Left hindlimb (tissue), 1 donor: ENCODE results near the gene LETM1.

ENCODE experiments used
- DNase-seq: peaks from one replicate; pipeline ENCODE4 v3.0.0-alpha.2; 2018

The LETM1 gene

DNA sequence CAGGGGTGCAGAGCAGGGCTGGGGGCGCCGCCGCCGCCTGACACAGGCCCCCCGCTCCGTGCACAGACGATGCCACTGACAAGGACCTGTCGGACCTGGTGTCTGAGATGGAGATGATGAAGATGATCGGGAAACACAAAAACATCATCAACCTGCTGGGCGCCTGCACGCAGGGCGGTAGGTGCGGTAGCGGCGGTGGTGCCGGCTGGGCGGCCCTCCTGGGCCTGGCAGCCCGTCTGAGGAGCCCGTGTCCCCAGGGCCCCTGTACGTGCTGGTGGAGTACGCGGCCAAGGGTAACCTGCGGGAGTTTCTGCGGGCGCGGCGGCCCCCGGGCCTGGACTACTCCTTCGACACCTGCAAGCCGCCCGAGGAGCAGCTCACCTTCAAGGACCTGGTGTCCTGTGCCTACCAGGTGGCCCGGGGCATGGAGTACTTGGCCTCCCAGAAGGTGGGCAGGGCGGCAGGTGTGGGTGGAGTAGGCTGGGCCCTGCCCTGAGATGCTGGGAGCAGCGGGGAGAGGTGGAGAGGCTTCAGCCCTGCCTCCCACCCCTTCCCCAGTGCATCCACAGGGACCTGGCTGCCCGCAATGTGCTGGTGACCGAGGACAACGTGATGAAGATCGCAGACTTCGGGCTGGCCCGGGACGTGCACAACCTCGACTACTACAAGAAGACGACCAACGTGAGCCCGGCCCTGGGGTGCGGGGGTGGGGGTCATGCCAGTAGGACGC is 50.3 kb downstream of the LETM1 start:
- DNase-seq: peak; percentile 33

DNA sequence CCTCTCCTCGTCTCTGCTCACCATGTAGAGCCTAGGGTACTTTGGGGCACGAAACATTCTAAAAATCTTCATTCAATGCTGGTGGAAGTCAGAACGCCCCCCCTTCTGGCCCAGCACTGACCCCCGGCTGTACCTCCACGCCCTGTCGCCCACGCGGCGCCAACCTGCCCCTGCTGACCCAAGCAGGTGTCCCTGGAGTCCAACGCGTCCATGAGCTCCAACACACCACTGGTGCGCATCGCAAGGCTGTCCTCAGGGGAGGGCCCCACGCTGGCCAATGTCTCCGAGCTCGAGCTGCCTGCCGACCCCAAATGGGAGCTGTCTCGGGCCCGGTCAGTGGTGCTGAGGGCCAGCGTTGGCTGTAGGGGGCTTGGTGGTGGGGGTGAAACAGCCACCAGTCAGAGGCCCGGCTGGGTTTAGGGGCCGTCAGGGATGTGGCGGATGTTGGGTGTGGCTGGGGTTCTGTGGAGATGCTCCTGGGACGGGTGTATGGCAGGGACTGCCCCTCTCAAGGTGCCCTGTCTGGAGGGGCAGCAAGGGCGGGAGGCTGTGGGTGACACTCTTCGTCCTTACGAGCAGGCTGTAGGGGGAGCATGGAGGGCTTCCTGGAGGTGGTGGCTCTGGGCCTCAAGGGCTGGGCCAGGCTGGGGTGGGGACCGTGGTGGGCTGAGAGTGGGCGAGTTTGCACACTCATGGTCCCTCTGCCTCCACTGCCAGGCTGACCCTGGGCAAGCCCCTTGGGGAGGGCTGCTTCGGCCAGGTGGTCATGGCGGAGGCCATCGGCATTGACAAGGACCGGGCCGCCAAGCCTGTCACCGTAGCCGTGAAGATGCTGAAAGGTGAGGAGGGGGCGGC is 51.1 kb downstream of the LETM1 start:
- no peak for DNase-seq

DNA sequence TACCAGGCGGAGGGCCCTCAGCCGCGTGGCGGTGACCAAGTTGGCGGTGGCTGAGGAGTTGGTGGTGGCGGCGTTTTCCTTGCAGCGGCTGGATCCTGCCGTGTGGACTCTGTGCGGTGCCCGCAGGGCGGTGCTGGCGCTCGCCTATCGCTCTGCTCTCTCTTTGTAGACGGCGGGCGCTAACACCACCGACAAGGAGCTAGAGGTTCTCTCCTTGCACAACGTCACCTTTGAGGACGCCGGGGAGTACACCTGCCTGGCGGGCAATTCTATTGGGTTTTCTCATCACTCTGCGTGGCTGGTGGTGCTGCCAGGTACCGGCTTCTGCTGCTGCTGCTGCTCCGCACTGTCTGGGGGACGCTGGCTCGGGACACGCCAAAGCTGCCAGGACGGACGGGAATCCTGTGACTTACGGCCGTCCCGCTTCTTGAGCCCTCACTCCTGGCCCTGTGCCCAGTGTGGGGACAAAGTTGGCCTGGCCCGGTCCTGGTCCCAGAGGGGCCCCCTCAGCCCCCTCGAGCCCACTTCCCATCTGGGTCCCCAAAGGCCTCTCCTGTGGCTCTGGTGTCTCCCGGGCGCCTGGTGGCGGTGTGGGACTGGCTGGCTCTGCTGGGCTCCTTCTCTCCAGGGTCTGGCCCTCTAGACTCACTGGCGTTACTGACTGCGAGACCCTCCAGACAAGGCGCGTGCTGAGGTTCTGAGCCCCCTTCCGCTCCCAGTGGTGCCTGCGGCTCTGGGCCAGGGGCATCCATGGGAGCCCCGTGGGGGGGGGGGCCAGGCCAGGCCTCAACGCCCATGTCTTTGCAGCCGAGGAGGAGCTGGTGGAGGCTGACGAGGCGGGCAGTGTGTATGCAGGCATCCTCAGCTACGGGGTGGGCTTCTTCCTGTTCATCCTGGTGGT is 52.2 kb downstream of the LETM1 start:
- peak; percentile 29 for DNase-seq

DNA sequence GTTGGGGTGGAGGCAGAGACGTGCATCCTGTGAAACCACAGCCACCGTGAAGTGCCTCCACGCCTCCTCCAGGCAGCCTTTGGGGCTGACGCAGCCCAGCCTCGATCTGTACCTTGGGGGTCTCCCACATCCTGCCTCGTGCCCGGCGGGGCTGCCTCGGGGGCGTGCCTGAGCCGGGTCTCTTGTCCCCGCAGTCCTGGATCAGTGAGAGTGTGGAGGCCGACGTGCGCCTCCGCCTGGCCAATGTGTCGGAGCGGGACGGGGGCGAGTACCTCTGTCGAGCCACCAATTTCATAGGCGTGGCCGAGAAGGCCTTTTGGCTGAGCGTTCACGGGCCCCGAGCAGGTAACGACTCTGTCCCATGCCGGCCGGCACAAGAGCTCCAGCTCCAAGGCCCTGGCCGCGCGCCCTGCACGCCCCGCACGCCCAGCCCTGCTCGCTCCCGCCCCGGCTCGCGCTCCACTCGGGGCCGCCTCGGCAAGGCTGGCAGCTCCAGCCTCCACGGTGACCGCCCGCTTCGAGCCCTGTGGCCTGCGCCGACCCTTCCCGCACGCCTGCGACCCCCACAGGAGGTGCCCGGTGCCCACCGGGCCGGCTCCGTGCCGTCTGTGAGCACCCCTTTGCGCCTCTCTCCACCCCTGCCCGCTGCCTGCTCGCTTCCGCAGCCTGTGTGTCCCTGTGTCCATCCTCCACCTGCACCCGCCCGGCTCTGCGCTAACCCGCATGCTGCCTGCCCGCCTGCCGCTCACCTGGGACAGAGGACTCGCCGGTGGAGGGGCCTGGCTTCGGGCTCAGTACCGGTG is 53.0 kb downstream of the LETM1 start:
- DNase-seq: no peak

DNA sequence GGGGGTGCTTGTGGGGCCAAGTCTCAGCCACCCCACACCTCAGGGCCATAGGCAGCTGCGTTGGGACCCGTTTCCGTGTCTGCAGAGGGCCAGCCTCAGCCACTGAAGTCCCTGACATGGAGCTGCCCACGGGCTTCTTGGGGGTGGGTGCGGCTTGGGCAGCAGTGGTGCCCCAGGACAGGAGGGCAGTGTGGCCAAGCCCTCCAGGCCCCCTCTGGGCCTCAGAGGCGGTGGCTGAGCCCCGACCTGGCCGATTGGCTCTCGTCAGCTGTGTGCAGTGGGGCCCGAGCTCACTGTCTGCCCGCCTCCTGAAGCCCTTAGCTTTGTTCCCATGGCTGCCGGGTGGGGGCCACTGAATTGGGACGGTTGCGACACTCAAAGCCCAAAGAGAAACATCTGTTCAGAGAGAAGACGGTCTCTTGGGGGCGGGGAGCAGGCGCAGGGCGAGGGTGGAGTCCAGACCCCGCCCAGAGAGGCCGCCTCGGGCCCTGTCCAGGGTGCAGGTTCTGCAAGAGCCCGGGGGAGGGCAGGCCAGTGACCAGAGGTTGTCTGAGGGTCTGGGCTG is 53.7 kb downstream of the LETM1 start:
- DNase-seq: no peak

DNA sequence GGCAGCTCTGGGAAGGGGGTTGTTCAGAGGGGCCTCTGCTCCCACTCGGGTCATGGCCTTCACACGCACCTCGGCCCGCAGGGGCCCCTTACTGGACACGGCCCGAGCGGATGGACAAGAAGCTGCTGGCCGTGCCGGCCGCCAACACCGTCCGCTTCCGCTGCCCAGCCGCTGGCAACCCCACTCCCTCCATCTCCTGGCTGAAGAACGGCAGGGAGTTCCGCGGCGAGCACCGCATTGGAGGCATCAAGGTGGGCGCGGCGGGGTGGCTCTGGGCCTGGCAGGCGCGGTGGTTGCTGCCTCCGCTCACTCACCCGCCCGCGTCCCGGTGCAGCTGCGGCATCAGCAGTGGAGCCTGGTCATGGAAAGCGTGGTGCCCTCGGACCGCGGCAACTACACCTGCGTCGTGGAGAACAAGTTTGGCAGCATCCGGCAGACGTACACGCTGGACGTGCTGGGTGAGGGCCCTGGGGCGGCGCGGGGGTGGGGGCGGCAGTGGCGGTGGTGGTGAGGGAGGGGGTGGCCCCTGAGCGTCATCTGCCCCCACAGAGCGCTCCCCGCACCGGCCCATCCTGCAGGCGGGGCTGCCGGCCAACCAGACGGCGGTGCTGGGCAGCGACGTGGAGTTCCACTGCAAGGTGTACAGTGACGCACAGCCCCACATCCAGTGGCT is 54.5 kb downstream of the LETM1 start:
- DNase-seq: no peak

DNA sequence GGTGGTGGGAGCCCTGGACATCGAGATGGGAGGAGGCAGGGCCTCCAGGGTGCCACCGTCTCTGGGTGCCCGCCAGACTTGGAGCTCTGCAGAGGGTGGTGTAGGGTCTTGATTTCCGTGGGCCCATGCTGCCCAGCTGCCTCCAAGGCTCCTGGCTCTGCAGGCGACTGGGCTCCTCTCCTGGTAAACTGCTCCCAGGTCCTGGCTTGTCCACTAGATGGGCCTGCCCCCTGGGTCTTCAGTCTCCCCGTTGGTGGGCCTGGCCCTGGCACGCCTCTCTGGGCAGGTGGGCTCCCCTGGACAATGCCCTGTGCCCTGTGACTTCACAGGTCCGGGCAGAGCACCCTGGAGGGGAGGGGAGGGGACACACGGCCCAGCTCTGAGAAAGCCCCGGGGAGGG is 55.2 kb downstream of the LETM1 start:
- no peak for DNase-seq

DNA sequence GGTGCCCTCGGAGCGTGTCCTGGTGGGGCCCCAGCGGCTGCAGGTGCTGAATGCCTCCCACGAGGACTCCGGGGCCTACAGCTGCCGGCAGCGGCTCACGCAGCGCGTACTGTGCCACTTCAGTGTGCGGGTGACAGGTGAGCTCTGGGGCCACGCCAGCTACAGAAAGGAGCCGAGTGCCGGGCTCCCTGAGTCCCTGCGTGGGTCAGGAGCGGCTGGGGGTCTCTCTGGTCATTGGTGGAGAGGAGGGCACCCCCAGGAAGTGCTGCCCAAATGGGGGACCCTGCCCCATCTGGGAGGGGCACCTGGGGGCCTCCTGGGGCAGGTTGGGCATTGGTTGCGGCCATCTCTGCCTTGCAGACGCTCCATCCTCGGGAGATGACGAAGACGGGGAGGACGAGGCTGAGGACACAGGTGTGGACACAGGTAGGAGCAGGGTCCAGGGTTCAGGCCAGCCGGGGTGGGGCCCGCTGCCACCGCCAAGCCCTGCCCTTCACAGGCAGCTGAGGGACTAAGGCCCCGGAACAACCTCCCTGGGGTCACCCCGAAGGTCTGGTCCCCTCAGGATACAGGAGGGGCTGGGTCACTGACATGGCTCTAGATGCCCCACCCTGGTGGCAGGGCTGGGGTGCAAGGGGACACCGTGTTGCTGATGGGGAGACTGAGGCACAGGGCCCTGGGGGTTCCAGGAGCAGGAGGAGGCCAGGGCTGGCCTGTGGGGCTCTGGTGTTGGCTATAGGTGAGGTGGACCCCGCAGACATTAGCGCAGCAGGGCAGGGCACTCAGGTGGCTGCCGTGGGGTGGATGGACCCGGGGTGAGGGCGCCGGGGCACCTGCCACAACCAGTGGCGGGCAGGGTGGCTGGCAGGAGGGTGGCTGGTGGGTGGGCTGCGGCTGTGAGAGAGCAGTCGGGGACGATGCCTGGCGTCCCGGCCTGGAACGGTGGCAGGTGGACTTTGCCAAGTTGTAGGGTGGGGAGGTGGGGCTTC is 56.3 kb downstream of the LETM1 start:
- no peak for DNase-seq

DNA sequence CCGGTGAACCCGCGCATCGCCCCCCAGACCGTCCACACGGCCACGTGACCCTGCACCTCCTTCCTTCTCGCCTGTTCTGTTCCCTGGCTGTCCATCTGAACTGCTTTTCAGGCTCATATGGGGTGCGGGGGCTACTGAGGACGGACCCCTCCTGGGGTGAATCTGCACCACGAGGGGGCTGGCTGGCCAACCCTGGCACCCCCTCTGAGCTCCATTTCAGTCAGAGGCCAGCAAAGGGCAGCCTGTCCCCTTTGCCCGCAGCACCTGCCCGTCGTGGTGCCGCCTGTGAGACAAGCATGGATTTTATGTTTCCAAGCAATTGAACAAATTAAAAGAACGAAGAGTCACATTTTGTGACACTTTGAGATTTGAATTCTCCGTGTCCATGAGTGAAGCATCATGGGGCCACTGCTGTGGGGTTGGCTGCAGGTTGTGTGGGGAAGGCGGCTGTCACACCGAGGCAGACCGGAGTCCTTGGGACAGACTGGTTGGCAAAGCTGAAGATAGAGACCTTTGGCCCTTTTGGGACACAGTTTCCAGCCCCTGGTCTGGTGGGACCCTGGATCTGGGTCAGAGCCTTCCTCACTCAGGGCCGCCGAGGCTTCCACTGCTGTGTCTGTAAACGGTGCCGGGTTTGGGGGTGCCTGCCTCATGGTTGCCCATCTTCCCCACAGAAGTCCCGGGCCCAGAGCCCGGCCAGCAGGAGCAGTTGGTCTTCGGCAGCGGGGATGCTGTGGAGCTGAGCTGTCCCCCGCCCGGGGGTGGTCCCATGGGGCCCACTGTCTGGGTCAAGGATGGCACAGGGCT is 57.2 kb downstream of the LETM1 start:
- DNase-seq: no peak

DNA sequence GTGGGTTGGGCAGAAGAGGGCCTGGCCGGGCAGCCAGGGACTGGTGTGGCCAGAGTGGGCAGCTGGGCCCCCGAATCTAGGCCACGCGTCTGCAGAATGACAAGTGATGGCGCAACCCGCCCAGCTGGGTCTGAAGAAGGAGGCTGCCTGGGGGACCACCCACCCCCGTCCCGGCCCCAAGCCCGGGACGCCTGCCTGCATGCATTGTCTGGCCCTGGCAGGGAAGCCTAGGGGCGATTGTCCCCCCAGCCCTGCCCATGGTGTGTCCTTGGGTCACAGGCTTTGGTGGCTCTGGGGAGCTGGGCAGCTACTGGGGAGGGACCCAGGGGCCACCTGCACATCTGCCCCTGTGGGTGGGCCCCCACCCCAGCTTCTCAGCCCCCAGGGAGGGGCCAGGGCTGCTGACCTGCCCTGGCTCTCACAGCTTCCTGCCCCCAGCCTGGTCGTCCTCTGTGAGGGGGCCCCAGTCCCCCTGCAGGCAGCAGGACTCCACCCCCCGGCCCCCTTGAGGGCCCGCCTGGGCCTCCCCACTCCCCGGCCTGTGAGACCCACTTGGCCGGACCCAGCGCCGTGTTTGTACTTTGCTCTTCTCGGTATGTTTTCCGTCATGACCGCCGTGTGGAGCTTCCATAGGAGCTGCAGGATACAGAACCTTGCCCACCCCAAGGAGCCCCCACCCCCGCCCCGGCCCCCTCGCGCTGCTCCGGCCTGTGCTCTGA is 57.9 kb downstream of the LETM1 start:
- DNase-seq: no peak

DNA sequence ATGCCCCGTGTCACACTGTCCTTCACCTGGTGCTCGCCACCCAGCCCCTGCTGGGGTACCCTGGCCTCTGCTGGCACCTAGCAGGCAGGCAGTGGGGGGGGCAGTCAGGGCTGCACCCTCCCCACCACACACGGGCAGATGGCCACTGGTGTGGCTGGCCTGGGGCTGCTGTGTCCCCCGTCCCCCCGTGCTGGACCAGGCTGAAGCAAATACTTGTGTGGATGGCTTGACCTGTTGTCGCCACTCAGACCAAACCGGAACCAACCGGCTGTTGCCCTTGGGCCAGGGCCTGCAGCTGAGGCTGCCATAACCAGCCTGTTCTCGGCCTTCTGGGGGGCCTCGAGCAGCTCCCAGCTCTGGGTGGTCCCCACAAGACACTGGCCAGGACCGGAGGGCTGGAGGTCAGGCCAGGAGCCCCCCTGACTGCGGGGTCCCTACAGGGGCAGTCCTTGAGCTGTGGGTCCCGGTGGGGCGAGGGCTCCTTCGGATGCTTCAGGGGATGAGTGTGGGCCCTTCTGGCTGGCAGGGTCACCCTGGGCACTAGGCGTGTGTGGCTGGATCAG is 58.6 kb downstream of the LETM1 start:
- no peak for DNase-seq

DNA sequence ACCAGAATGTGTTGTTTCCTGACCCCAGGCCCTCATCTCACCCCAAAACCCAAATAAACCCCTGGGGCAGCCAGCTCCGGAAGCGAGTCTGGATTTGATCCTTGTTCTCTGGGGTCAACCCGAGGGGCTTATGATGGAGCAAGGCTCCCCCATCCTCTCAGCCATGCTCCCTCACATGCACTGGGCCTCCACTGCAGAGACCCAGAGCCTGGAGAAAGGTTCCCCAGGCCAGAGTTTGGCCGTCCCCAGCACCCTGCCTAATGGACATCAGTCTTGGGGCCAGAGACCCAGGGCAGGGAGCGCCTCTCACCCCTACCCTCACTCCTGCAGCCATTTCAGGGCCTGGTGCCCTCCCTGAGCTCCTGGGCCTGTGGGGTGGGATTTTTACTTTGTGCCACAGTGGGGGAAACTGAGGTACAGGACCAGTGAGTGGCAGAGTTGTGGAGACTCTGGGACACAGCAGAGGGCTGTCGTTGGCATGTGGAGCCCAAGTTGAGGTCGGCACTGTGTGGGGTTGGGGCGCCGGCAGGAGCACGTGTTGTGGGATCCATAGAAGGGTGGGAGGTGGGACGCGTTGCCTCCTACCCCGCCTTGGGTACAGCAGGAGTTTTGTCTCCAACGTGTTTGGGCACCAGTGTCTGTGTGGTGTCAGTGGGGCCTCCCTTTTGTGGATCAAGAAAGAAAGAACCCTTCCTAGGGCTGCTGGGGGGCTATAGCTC is 59.3 kb downstream of the LETM1 start:
- DNase-seq: no peak

DNA sequence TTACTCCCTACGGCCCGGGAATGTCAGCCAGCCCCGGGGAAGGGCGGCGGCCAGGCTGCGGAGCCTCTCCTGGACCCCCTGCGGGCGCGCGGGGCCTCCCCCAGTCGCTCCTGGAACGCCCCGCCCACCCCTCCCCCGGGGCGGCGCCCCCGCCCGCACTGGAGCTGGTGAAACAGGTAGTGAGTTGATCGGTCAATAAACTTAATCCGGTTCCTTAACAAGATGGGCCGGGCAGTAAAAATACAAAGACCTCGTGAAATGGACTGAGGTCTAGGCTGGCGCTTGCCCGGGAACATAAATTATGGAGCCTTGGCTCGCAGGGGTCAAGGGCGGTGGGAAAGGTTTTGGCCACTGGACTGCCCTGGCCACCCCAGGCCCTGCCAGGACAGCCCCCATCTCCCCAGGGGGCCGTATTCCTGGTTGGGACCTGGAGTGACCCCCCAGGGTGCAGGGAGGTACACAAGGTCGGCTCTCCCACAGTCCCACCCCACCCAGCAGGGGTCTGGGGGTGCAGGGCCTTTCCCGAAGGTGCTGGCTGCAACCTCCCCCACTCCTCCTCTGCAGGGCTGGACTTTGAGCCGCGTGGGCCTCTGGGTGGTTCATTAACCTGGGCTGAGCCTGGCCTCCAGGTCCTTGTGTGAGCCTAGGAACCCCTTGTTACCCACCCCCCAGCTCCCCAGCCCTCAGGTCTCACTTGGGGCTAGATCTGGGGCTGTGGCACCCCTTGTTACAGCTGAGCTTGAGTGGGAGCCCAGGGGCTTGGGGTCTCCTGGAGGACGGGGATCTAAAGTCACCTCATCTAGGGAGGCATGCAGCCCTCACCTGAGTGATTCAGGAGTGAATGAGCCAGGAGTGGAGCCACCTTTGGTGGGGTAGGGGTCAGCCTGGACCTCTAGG is 60.4 kb downstream of the LETM1 start:
- DNase-seq: no peak

DNA sequence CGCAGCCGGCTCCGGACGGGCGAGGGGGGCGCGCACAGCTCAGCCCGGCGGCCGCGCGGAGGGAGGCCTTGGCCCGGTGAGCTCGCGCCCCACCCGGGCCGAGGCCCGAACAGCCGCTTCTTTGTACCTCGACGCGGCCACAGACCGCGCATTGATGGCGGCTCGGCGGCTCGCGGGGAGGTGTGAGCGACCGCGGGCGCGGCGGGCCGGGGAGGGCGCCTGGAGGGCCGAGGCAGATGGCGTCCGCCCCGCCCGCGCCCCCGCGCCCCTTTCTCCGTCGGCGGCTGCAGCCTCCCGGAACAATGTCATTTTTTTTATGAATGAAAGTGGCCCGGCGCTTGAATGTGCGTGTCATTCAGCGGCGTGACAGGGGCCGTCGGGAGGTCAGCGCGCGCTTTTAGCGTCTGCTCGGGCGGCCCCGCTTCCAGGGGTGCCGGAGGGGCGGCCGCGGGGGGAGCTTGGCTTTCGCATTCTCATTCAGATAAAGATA is 61.1 kb downstream of the LETM1 start:
- no peak for DNase-seq

DNA sequence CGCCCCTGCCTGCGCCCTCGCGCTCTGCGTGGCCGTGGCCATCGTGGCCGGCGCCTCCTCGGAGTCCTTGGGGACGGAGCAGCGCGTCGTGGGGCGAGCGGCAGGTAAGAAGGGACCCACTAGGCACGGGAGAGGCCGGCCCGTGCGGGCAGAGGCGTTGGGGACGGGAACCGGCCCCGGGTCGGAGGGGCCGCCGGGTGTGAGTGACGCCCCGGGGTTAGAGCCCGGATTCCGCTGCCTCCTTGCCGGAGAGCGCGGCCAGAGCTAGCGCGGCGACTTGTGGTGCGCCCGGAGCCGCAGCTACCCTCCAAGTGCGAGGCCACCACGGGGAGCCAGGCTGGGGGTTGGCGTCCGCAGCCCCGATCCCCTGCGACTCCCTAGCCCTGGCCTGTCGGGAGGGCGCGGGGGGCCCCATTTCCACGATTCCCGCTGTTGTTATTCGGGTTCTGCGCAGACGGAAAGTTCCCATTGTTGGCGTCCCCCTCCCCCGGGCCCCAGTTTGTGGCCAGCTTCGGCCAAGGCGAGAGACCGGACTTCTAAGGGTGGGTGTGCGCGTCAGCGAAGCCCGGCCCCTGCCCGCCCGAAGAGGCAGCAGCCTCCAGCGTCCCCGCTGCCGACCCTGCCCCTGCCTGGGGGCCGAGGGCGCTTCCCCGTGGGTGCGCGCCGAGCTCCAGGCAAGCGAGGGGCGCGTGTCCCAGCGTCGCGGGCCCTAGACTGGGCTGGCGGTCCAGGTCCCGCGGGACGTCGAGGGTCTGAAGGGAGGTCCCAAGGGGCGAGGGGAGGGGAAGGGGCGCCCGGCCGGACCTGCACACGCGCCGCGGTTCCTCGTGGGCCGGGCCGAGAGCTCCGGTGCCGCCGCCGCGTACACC is 61.8 kb downstream of the LETM1 start:
- DNase-seq: no peak
